K562 (cell line): ENCODE results near the gene FYB2. TPM values are rescaled to one million over a fixed set of nuclear protein-coding genes. Genes with fewer than 3 reads are reported as not detected.

Experiments
- ATAC-seq: fragments of 200-7000 bp; cut with Tn5 transposase; 3 replicates; pipeline ENCODE4 v1.9.1; 2020; ENCODE audit warnings: moderate library complexity
- BruUV-seq: library from RNA; stranded (reverse); fragments of 400-500 nt; replicated peaks from 2 replicates; lab custom pipeline; 2021; lab: Mats Ljungman, UMichigan
- CTCF ChIA-PET: fragments of 300-600 bp; formaldehyde crosslinking; extraction: SDS; loops from one replicate; lab custom pipeline; 2021; ENCODE audit warnings: low intra/inter-chr PET ratio; lab: Yijun Ruan, JAX
- POLR2A ChIA-PET: fragments of 300-600, 350-650 bp; sonication (Branson Sonifier 250); formaldehyde crosslinking; extraction: SDS; loops from one replicate; lab custom pipeline; 2021; ENCODE audit warnings: antibody characterized with exemption, inconsistent platforms; lab: Yijun Ruan, JAX
- DNase-seq, 4 experiments: peaks; one replicate each; pipeline versions ENCODE4 v3.0.0 to v3.0.0-alpha.2; 2011 to 2018; ENCODE audit warnings: low spot score in 3 of 4, mixed read lengths in 3 of 4; ENCODE audit errors: extremely low read depth in 1 of 4
- FAIRE-seq: peaks from 2 replicates; lab custom pipeline; 2011; peaks lifted over from hg19 to GRCh38; lab: Jason Lieb, UNC
- H2AFZ ChIP-seq: 2 replicates; pipeline ENCODE4 v1.6.0; 2011; ENCODE audit warnings: low read depth, low read length, control low read depth, inconsistent platforms
- H3K27ac ChIP-seq: fragments of 200-600 bp; 3 replicates; pipeline ENCODE4 v1.8.0; 2011; ENCODE audit warnings: low read depth, mild to moderate bottlenecking, control low read depth, inconsistent platforms, low read length, moderate library complexity, mixed read lengths; ENCODE audit errors: extremely low read depth
- H3K27me3 ChIP-seq, 2 experiments: fragments of 300-600 bp in 1 of 2; 2 replicates in 1 of 2; 3 replicates in 1 of 2; pipeline versions ENCODE4 v1.6.0 to v1.8.0; 2011; ENCODE audit warnings: inconsistent platforms in 2 of 2, low read length in 2 of 2, mild to moderate bottlenecking in 1 of 2, mixed read lengths in 1 of 2, moderate library complexity in 1 of 2; ENCODE audit not compliant: control insufficient read depth in 2 of 2, insufficient read depth in 2 of 2
- H3K36me3 ChIP-seq: fragments of 300-600 bp; 3 replicates; pipeline ENCODE4 v1.8.0; 2011; ENCODE audit warnings: mild to moderate bottlenecking, low read length, inconsistent platforms; ENCODE audit not compliant: control insufficient read depth, insufficient read depth
- H3K4me1 ChIP-seq, 2 experiments: fragments of 200-600 bp in 1 of 2; replicated peaks in 1 of 2; 2 replicates in 1 of 2; 3 replicates in 1 of 2; pipeline versions ENCODE4 v1.5.1 to v1.8.0; 2011; ENCODE audit warnings: inconsistent platforms in 2 of 2, low read length in 2 of 2, mild to moderate bottlenecking in 1 of 2, mixed read lengths in 1 of 2, moderate library complexity in 1 of 2; ENCODE audit not compliant: control insufficient read depth in 2 of 2, insufficient read depth in 2 of 2
- H3K4me2 ChIP-seq: 2 replicates; pipeline ENCODE4 v1.6.1; 2011; ENCODE audit warnings: low read length, control low read depth, inconsistent platforms, mixed read lengths; ENCODE audit not compliant: insufficient read depth
- H3K4me3 ChIP-seq: fragments of 200-600 bp; sonication (generic), shearing (Covaris generic); 2 replicates; pipeline ENCODE4 v1.5.1; 2016; ENCODE audit warnings: control low read depth, inconsistent platforms
- H3K79me2 ChIP-seq: fragments of 200-600 bp; 3 replicates; pipeline ENCODE4 v1.8.0; 2011; ENCODE audit warnings: low read length, inconsistent platforms; ENCODE audit not compliant: control insufficient read depth, insufficient read depth
- H3K9ac ChIP-seq, 2 experiments: 2 replicates each; pipeline versions ENCODE4 v1.6.0 to v1.6.1; 2011; ENCODE audit warnings: low read depth in 2 of 2, low read length in 2 of 2, control low read depth in 1 of 2, inconsistent platforms in 1 of 2, mild to moderate bottlenecking in 1 of 2, mixed read lengths in 1 of 2; ENCODE audit not compliant: insufficient read depth in 1 of 2
- H3K9me1 ChIP-seq: one replicate; pipeline ENCODE4 v1.6.0; 2011; ENCODE audit warnings: inconsistent platforms, mild to moderate bottlenecking, low read length, moderate library complexity; ENCODE audit not compliant: control insufficient read depth, insufficient read depth
- H3K9me3 ChIP-seq: replicated peaks from 2 replicates; pipeline ENCODE4 v1.5.1; 2011; ENCODE audit warnings: low read depth, low read length, inconsistent platforms; ENCODE audit not compliant: control insufficient read depth, insufficient read depth
- H4K20me1 ChIP-seq: replicated peaks from 2 replicates; pipeline ENCODE4 v1.6.1; 2011; ENCODE audit warnings: low read length, inconsistent platforms, mixed read lengths; ENCODE audit not compliant: control insufficient read depth, insufficient read depth
- CTBP1 ChIP-seq: fragments of 450-650 bp; IDR thresholded peaks from 2 replicates; pipeline ENCODE4 v1.6.1; 2016; ENCODE audit warnings: borderline replicate concordance
- GABPB2 ChIP-seq: fragments of 250-450 bp; sonication (Bioruptor Pico); conservative IDR thresholded peaks from 2 replicates; pipeline ENCODE4 v1.5.1; 2021; ENCODE audit warnings: mild to moderate bottlenecking
- HMG20B ChIP-seq: fragments of 250-450 bp; sonication (Bioruptor Pico); IDR thresholded peaks from 2 replicates; pipeline ENCODE4 v1.5.0; 2021; ENCODE audit warnings: mild to moderate bottlenecking
- KDM4B ChIP-seq, 2 experiments: fragments of 450-650 bp in 1 of 2; sonication (generic) in 1 of 2; IDR thresholded peaks; 2 replicates each; pipeline ENCODE4 v1.6.1; 2016 to 2017; ENCODE audit warnings: borderline replicate concordance in 2 of 2, antibody characterized with exemption in 1 of 2, low read depth in 1 of 2, mild to moderate bottlenecking in 1 of 2
- OTX1 ChIP-seq: fragments of 450-650 bp; formaldehyde crosslinking; IDR thresholded peaks from 2 replicates; pipeline ENCODE4 v1.4.0; 2022; ENCODE audit warnings: mild to moderate bottlenecking
- PTRF ChIP-seq: fragments of 450-650 bp; IDR thresholded peaks from 2 replicates; pipeline ENCODE4 v1.6.1; 2016; ENCODE audit warnings: mild to moderate bottlenecking, missing genetic modification characterization, missing compliant biosample characterization
- ZNF717 ChIP-seq: fragments of 250-450 bp; sonication (Bioruptor Pico); IDR thresholded peaks from 2 replicates; pipeline ENCODE4 v1.5.0; 2021
- WGBS: fragments of 100-300 bp; shearing (Covaris generic); methylation state at CpG from one replicate; pipeline ENCODE4 v1.1.6; 2016; ENCODE audit warnings: low coverage, mixed read lengths; ENCODE audit not compliant: insufficient coverage; ENCODE audit errors: missing lambda C conversion rate; 5-methylcytosine and 5-hydroxymethylcytosine counted together
- in situ Hi-C: fragments of 300-500 bp; cut with MboI; formaldehyde crosslinking; loops from 4 replicates; pipeline ENCODE4 v1.15.0; 2018; ENCODE audit warnings: inconsistent platforms, mixed read lengths
- intact Hi-C: fragments of 100-400 bp; cut with micrococcal nuclease; formaldehyde crosslinking; loops from 2 replicates; pipeline ENCODE4 v1.14.2; 2022
- polyA plus RNA-seq, 8 experiments: library from polyadenylated mRNA; depleted of rRNA in 4 of 8; stranded (reverse) in 5 of 8; unstranded in 3 of 8; fragments of >200 nt; fragmentation: Nextera tagmentation in 2 of 8; fragmentation: Illumina TruSeq in 1 of 8; extraction: Ambion mirVana in 2 of 8; extraction: Trizol in 1 of 8; gene quantifications; 2 replicates each; pipeline versions ENCODE4 v1.2.1 to v1.2.3, GENCODE V29; 2011 to 2014; ENCODE audit warnings: inconsistent platforms in 1 of 8, missing spikeins in 1 of 8
- total RNA-seq, 7 experiments: library from RNA; depleted of rRNA in 6 of 7; stranded (reverse); fragments of >200 nt in 6 of 7; fragmentation: Illumina TruSeq in 2 of 7; extraction: Trizol in 2 of 7; gene quantifications; 2 replicates each; pipeline versions ENCODE4 v1.2.1 to v1.2.3, GENCODE V29; 2011 to 2021; ENCODE audit warnings: low replicate concordance in 1 of 7
- TF ChIP-seq, protein P1 (sequence below): fragments of 250-450 bp; sonication (Bioruptor Pico); IDR thresholded peaks from 2 replicates; pipeline ENCODE4 v1.4.0; 2020; ENCODE audit warnings: mild to moderate bottlenecking, moderate library complexity, borderline replicate concordance
- TF ChIP-seq, protein P2 (sequence below): fragments of 250-450 bp; sonication (Bioruptor Pico); IDR thresholded peaks from 2 replicates; pipeline ENCODE4 v1.8.0; 2021; ENCODE audit warnings: mild to moderate bottlenecking, moderate library complexity

The FYB2 gene
- total and polyA plus RNA-seq, 9 of the 15 experiments (the other 6 are each of a cell fraction or from before 2014, with no cell fraction given), result not detected

DNA sequence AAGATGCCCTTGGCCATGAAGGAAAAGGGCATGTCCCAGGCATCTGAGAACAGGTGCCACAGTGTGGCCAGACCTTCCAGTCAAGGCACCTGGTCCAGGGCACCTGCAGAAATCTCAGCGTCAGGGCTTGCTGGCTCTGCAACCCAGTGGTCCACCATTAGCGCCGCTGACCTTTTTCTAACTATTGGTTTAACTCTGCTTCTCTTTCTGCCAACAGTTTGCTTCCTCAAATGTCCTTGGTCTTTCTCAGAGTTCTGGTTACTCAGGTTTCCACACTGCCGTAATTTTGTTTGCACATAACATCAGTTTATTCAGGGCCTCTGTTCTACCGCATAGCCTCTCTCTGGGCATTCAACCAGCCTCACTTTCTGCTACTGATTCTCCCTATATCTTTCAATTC is 16.5 kb upstream of the FYB2 start:
- H4K20me1 ChIP-seq, result no peaks in the 10 kb centered on the region
- ChIA-PET CTCF (no interaction called here), POLR2A (no interaction called here)
- no peak overlapping the region for H2AFZ ChIP-seq
- no peak overlapping the region for H3K27ac ChIP-seq
- no peak overlapping the region for H3K4me2 ChIP-seq
- 2% methylated on average over 5 of the region's 5 CpGs for WGBS
- no peaks in the 10 kb centered on the region for H3K9me1 ChIP-seq
- no peaks in the 10 kb centered on the region for H3K9me3 ChIP-seq
- in situ Hi-C loops (loop anchor here (25.0 kb wide), 1 partner anchor 1202 kb away; no protein-coding TSS in a partner anchor), intact Hi-C loops (no loop called here)
- no peak overlapping the region for H3K4me3 ChIP-seq
- H3K9ac ChIP-seq, result no peak overlapping the region
- no peaks in the 10 kb centered on the region for H3K36me3 ChIP-seq
- no peaks in the 10 kb centered on the region for H3K79me2 ChIP-seq
- H3K4me1 ChIP-seq, result no peaks in the 10 kb centered on the region
- no peak for ATAC-seq
- H3K27me3 ChIP-seq, result peaks cover 0 to 5% of the 10 kb centered on the region in 2 experiments; a peak in 2 of 5 replicates
- no peak for DNase-seq
- no peak for TF ChIP-seq HMG20B (CRISPR knock-in tag)
- TF ChIP-seq, protein P1, sequence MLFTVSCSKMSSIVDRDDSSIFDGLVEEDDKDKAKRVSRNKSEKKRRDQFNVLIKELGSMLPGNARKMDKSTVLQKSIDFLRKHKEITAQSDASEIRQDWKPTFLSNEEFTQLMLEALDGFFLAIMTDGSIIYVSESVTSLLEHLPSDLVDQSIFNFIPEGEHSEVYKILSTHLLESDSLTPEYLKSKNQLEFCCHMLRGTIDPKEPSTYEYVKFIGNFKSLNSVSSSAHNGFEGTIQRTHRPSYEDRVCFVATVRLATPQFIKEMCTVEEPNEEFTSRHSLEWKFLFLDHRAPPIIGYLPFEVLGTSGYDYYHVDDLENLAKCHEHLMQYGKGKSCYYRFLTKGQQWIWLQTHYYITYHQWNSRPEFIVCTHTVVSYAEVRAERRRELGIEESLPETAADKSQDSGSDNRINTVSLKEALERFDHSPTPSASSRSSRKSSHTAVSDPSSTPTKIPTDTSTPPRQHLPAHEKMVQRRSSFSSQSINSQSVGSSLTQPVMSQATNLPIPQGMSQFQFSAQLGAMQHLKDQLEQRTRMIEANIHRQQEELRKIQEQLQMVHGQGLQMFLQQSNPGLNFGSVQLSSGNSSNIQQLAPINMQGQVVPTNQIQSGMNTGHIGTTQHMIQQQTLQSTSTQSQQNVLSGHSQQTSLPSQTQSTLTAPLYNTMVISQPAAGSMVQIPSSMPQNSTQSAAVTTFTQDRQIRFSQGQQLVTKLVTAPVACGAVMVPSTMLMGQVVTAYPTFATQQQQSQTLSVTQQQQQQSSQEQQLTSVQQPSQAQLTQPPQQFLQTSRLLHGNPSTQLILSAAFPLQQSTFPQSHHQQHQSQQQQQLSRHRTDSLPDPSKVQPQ (CRISPR knock-in tag), result no peak
- TF ChIP-seq, protein P2, sequence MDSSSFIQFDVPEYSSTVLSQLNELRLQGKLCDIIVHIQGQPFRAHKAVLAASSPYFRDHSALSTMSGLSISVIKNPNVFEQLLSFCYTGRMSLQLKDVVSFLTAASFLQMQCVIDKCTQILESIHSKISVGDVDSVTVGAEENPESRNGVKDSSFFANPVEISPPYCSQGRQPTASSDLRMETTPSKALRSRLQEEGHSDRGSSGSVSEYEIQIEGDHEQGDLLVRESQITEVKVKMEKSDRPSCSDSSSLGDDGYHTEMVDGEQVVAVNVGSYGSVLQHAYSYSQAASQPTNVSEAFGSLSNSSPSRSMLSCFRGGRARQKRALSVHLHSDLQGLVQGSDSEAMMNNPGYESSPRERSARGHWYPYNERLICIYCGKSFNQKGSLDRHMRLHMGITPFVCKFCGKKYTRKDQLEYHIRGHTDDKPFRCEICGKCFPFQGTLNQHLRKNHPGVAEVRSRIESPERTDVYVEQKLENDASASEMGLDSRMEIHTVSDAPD (CRISPR knock-in tag), result no peak
- TF ChIP-seq KDM4B (IDR thresholded peaks at IDR 0.05; ENCODE audit: borderline replicate concordance in 2 of 2, low read depth in 1 of 2), result no peak
- no peak for TF ChIP-seq CTBP1
- no peak for TF ChIP-seq OTX1 (CRISPR knock-in tag)
- TF ChIP-seq PTRF (tag), result no peak
- TF ChIP-seq ZNF717 (CRISPR knock-in tag), result no peak
- TF ChIP-seq GABPB2 (CRISPR knock-in tag), result no peak
- FAIRE-seq, result no peak
- BruUV-seq, result no TSS peak
